Peyer's patch (tissue), 4 donors: Measurements from ENCODE around the gene RAB8A. TPM values are rescaled to one million over a fixed set of nuclear protein-coding genes. Genes with fewer than 3 reads are reported as not detected.

Experiments
- DNase-seq, 3 donors: peaks; one replicate each; pipeline ENCODE4 v3.0.0-alpha.2; 2017 to 2019
- H3K27ac ChIP-seq, 4 donors: fragments of 200-600 bp; sonication (generic); one replicate each; pipeline ENCODE4 v1.5.1; 2016 to 2019
- H3K27me3 ChIP-seq, 2 donors: fragments of 200-600 bp; sonication (generic); one replicate each; pipeline ENCODE4 v1.5.1; 2019
- H3K36me3 ChIP-seq, 3 donors: fragments of 200-600 bp; sonication (generic); one replicate each; pipeline ENCODE4 v1.5.1; 2016 to 2019
- H3K4me1 ChIP-seq, 4 donors: fragments of 200-600 bp; sonication (generic); one replicate each; pipeline ENCODE4 v1.5.1; 2016 to 2019
- H3K4me3 ChIP-seq, 4 donors: fragments of 200-600 bp; sonication (generic); 1 replicate in 3 of 4; 2 replicates in 1 of 4; pipeline ENCODE4 v1.5.1; 2016 to 2019; ENCODE audit warnings: mild to moderate bottlenecking in 1 of 4
- H3K9me3 ChIP-seq, 4 donors: fragments of 200-600 bp; sonication (generic); one replicate each; pipeline ENCODE4 v1.5.1; 2016 to 2019; ENCODE audit warnings: mild to moderate bottlenecking in 1 of 4
- POLR2A ChIP-seq, 2 donors: fragments of 450-650 bp; IDR thresholded peaks; one replicate each; pipeline ENCODE4 v1.5.1; 2017; ENCODE audit warnings: antibody characterized with exemption in 2 of 2, mild to moderate bottlenecking in 2 of 2, moderate library complexity in 2 of 2
- total RNA-seq, 4 donors: library from RNA; depleted of rRNA; stranded (reverse); fragments of >200 nt; gene quantifications; one replicate each; pipeline ENCODE4 v1.1.0, GENCODE V29; 2016
- TF ChIP-seq, protein P1 (sequence below), 6 experiments: fragments of 450-650 bp in 4 of 6; fragments of 200-600 bp in 2 of 6; sonication (generic) in 1 of 6; IDR thresholded peaks; one replicate each; pipeline ENCODE4 v1.5.1; 2017 to 2019; ENCODE audit warnings: antibody characterized with exemption in 6 of 6, mild to moderate bottlenecking in 3 of 6, moderate library complexity in 1 of 6

Gene RAB8A
- total RNA-seq = 100 to 1,000 TPM in 2 of 4 donors, 10 to 100 TPM in 2; 53.6 to 138 (median 113) TPM

DNA sequence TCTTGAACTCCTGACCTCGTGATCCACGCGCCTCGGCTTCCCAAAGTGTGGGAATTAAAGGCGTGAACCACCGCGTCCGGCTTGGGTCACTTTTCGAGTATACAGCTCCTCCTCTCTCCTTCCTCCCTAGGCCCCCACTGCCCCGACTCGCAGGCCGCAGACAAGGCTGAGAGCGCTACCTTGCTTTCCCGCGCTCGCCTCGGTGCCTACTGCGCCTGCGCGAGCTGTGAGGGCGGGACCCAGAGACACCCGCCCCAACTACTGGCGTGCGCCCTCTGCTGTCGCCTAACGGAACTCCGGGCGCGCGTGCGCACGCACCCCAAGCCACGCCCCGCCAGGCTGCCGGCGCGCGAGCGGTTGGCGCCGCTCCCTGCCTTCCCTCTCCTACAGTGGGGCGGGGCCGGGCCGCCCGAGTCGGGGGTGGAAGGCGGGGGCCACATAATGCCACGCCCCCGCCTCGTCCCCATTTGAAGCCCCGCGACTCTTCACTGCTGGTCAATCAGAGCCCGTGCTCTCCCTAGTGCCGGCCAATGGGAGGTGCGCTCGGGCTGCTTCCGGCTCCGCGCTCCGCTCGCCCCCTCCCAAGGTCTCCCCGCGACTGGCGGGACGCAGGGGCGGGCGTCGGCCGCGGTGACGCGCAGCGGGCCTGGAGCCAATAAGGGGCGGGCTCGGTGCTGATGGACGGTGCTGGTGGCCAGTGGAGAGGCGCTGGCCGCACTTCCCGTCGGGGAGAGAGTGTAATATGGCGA, at the start of gene RAB8A:
Gene RAB8A (plus strand): TSS at position 730 of the 749 bp plus-strand sequence. CDS start 13 bp downstream, at position 743.
- Histone ChIP-seq H3K4me3 (peak within 1 kb of the TSS; percentile 71 to 94 (median 92)), H3K4me1 (peaks cover 4 to 49% (median 18%) of the 10 kb centered on the region in 4 donors), H3K36me3 (peaks cover 0 to 8% (median 0%) of the 10 kb centered on the region in 3 donors), H3K9me3 (no peaks in the 10 kb centered on the region), H3K27ac (peak within 1 kb of the TSS; percentile 94 to 96 (median 96)), H3K27me3 (no peaks in the 10 kb centered on the region)
- TF ChIP-seq POLR2A (IDR thresholded peaks at IDR 0.05) = no peak
- TF ChIP-seq, protein P1, sequence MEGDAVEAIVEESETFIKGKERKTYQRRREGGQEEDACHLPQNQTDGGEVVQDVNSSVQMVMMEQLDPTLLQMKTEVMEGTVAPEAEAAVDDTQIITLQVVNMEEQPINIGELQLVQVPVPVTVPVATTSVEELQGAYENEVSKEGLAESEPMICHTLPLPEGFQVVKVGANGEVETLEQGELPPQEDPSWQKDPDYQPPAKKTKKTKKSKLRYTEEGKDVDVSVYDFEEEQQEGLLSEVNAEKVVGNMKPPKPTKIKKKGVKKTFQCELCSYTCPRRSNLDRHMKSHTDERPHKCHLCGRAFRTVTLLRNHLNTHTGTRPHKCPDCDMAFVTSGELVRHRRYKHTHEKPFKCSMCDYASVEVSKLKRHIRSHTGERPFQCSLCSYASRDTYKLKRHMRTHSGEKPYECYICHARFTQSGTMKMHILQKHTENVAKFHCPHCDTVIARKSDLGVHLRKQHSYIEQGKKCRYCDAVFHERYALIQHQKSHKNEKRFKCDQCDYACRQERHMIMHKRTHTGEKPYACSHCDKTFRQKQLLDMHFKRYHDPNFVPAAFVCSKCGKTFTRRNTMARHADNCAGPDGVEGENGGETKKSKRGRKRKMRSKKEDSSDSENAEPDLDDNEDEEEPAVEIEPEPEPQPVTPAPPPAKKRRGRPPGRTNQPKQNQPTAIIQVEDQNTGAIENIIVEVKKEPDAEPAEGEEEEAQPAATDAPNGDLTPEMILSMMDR (IDR thresholded peaks at IDR 0.05) = peak; percentile 98 to 100 (median 100)
- DNase-seq = peak; percentile 99 to 100 (median 99)

GRCh38 chr19:16061943-16062342, 49.7 kb upstream of the RAB8A start:
- H3K36me3 ChIP-seq = no peaks in the 10 kb centered on the region
- no peak overlapping the region for H3K27ac ChIP-seq
- TF ChIP-seq, protein P1 (IDR thresholded peaks at IDR 0.05) = no peak
- TF ChIP-seq POLR2A (IDR thresholded peaks at IDR 0.05) = no peak
- peak in 1 of 3 donors; percentile 47 for DNase-seq
- H3K4me3 ChIP-seq = no peak overlapping the region
- peaks cover 0 to 8% (median 0%) of the 10 kb centered on the region in 4 donors for H3K4me1 ChIP-seq
- H3K9me3 ChIP-seq = no peaks in the 10 kb centered on the region
- H3K27me3 ChIP-seq = no peaks in the 10 kb centered on the region

DNA sequence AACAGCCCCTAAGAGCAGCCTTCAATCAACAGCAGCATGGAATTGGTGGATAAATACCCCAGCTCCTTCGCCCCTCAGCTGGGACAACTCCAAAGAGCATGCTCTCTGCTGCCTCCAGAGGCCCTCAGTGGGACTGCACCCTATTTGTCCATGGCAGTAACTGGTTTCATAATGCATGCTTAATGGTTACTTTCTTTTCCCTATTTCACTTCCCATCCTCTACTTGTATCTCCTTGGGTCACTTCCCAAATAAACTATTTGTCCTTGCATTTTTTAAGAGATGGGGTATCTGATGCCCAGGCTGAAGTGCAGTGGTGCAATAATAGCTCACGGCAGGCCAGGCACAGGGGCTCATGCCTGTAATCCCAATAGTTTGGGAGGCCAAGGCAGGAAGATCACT, 48.9 kb upstream of the RAB8A start:
- TF ChIP-seq, protein P1 (IDR thresholded peaks at IDR 0.05) = peak; percentile 78 to 90 (median 84)
- TF ChIP-seq POLR2A (IDR thresholded peaks at IDR 0.05) = no peak
- DNase-seq = peak; percentile 68 to 88 (median 76)
- peaks cover 0 to 15% (median 0%) of the 10 kb centered on the region in 4 donors for H3K4me1 ChIP-seq
- H3K9me3 ChIP-seq = no peaks in the 10 kb centered on the region
- no peak overlapping the region for H3K27ac ChIP-seq
- no peak overlapping the region for H3K4me3 ChIP-seq
- no peaks in the 10 kb centered on the region for H3K36me3 ChIP-seq
- no peaks in the 10 kb centered on the region for H3K27me3 ChIP-seq

- Histone ChIP-seq H3K36me3 (no peaks in the 10 kb centered on the region), H3K27ac (no peak overlapping the region), H3K4me3 (no peak overlapping the region), H3K27me3 (no peaks in the 10 kb centered on the region), H3K9me3 (no peaks in the 10 kb centered on the region), H3K4me1 (peaks cover 0 to 15% (median 0%) of the 10 kb centered on the region in 4 donors)
- TF ChIP-seq, protein P1 (IDR thresholded peaks at IDR 0.05) = no peak
- TF ChIP-seq POLR2A (IDR thresholded peaks at IDR 0.05) = no peak
- no peak for DNase-seq
Observed at GRCh38 chr19:16064209-16064889, 47.3 kb upstream of the RAB8A start.

DNA sequence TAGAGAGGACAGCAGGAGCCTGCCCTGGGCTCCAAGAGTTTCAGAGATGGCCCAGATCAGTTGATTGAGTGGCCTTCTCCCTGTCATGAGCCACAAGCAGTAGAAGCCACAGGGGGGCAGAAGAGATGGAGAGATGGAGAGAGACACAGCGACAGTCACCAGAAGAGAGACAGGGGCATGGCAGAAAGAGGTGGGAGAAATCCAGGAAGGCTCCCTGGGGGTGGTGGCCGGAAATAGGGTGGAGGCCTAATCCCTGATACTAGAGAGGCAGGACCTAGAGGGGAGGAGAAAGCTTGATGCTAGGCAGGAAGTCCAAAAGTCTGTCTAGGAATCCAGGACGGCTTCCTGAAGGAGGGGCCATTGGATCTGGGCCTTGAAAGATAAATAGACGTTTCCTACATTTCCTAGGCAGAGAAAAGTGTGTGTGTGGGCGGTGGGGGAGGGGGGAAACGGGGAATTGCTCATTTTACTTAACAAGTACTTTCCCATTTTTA, 45.0 kb upstream of the RAB8A start:
- TF ChIP-seq POLR2A (IDR thresholded peaks at IDR 0.05) = no peak
- TF ChIP-seq, protein P1 (IDR thresholded peaks at IDR 0.05) = peak in 4 of 6 experiments; percentile 40 to 69 (median 55)
- DNase-seq = peak; percentile 45 to 83 (median 67)
- peaks cover 12 to 33% (median 15%) of the 10 kb centered on the region in 4 donors for H3K4me1 ChIP-seq
- H3K27ac ChIP-seq = peak overlapping the region in 3 of 4 donors; percentile 47 to 96 (median 82)
- no peaks in the 10 kb centered on the region for H3K9me3 ChIP-seq
- peak overlapping the region in 2 of 4 donors; percentile 38 to 48 for H3K4me3 ChIP-seq
- no peaks in the 10 kb centered on the region for H3K27me3 ChIP-seq
- H3K36me3 ChIP-seq = no peaks in the 10 kb centered on the region
